Endothelial cell of umbilical vein (primary cell): Measurements from ENCODE around the gene GALNT1. TPM values are rescaled to one million over a fixed set of nuclear protein-coding genes. Genes with fewer than 3 reads are reported as not detected.

Experiments used
- BruUV-seq: library from RNA; stranded (reverse); fragments of 400-500 nt; replicated peaks from 2 replicates; lab custom pipeline; 2021; lab: Mats Ljungman, UMichigan
- CTCF ChIA-PET: fragments of 300-600, 350-600 bp; sonication (Branson Sonifier 250); formaldehyde crosslinking; loops from one replicate; lab custom pipeline; 2021; ENCODE audit warnings: antibody characterized with exemption, inconsistent platforms; lab: Charles Lee
- POLR2A ChIA-PET: fragments of 300-600, 350-600 bp; sonication (Branson Sonifier 250); formaldehyde crosslinking; loops from one replicate; lab custom pipeline; 2021; ENCODE audit warnings: antibody characterized with exemption, inconsistent platforms; lab: Charles Lee
- DNase-seq: peaks from one replicate; pipeline ENCODE4 v3.0.0-alpha.2; 2011; ENCODE audit warnings: low read depth, low spot score
- FAIRE-seq: peaks from 2 replicates; lab custom pipeline; 2011; peaks lifted over from hg19 to GRCh38; lab: Jason Lieb, UNC
- H2AFZ ChIP-seq: 2 replicates; pipeline ENCODE4 v1.6.0; 2012; ENCODE audit warnings: low read depth, low read length, control low read depth, inconsistent platforms
- H3K27ac ChIP-seq: 2 replicates; pipeline ENCODE4 v1.5.1; 2011; ENCODE audit warnings: low read depth, mild to moderate bottlenecking, control low read depth, low read length, moderate library complexity; ENCODE audit not compliant: insufficient read depth
- H3K27me3 ChIP-seq, 2 experiments: 2 replicates each; pipeline versions ENCODE4 v1.6.0 to v1.6.1; 2011; ENCODE audit warnings: low read length in 2 of 2, mixed read lengths in 1 of 2; ENCODE audit not compliant: control insufficient read depth in 2 of 2, insufficient read depth in 2 of 2
- H3K36me3 ChIP-seq, 2 experiments: 2 replicates in 1 of 2; 3 replicates in 1 of 2; pipeline ENCODE4 v1.5.1; 2011; ENCODE audit warnings: low read length in 2 of 2, mild to moderate bottlenecking in 1 of 2, moderate library complexity in 1 of 2; ENCODE audit not compliant: control insufficient read depth in 2 of 2, insufficient read depth in 2 of 2; ENCODE audit errors: extremely low read depth in 1 of 2
- H3K4me1 ChIP-seq: 3 replicates; pipeline ENCODE4 v1.5.1; 2011; ENCODE audit warnings: mild to moderate bottlenecking, low read length; ENCODE audit not compliant: control insufficient read depth, insufficient read depth; ENCODE audit errors: extremely low read depth
- H3K4me2 ChIP-seq: 2 replicates; pipeline ENCODE4 v1.6.1; 2011; ENCODE audit warnings: low read length, control low read depth, mixed read lengths; ENCODE audit not compliant: insufficient read depth
- H3K4me3 ChIP-seq, 3 experiments: fragments of 200-600 bp in 1 of 3; sonication (generic), shearing (Covaris generic) in 1 of 3; replicated peaks in 1 of 3; 2 replicates each; pipeline ENCODE4 v1.5.1; 2011 to 2016; ENCODE audit warnings: control low read depth in 3 of 3, low read length in 3 of 3, mild to moderate bottlenecking in 2 of 3, inconsistent platforms in 1 of 3, low read depth in 1 of 3, moderate library complexity in 1 of 3; ENCODE audit not compliant: insufficient read depth in 1 of 3
- H3K79me2 ChIP-seq: 2 replicates; pipeline ENCODE4 v1.6.0; 2012; ENCODE audit warnings: low read length, inconsistent platforms; ENCODE audit not compliant: control insufficient read depth, insufficient read depth
- H3K9ac ChIP-seq: replicated peaks from 2 replicates; pipeline ENCODE3; 2011; ENCODE audit warnings: low read length, control low read depth; ENCODE audit not compliant: insufficient read depth; ENCODE audit errors: extremely low read depth
- H3K9me1 ChIP-seq: replicated peaks from 3 replicates; pipeline ENCODE4 v1.6.0; 2011; ENCODE audit warnings: mild to moderate bottlenecking, low read length; ENCODE audit not compliant: control insufficient read depth, insufficient read depth; ENCODE audit errors: extremely low read depth
- H3K9me3 ChIP-seq: replicated peaks from 2 replicates; pipeline ENCODE4 v1.5.1; 2012; ENCODE audit warnings: low read length, inconsistent platforms; ENCODE audit not compliant: control insufficient read depth, insufficient read depth
- H4K20me1 ChIP-seq: replicated peaks from 2 replicates; pipeline ENCODE3; 2011; ENCODE audit warnings: mild to moderate bottlenecking, low read length; ENCODE audit not compliant: control insufficient read depth, insufficient read depth; ENCODE audit errors: extremely low read depth
- CTCF ChIP-seq, 2 donors: IDR thresholded peaks; 1 replicate in 1 of 2; 2 replicates in 1 of 2; pipeline ENCODE4 v1.5.1; 2011; ENCODE audit warnings: low read length in 2 of 2, mild to moderate bottlenecking in 2 of 2, moderate library complexity in 2 of 2, control low read depth in 1 of 2, inconsistent platforms in 1 of 2, low read depth in 1 of 2; ENCODE audit not compliant: insufficient read depth in 1 of 2; ENCODE audit errors: extremely low read depth in 1 of 2
- EZH2 ChIP-seq: IDR thresholded peaks from 2 replicates; pipeline ENCODE4 v1.6.1; 2012; ENCODE audit warnings: borderline replicate concordance, low read depth, mild to moderate bottlenecking, moderate library complexity, low read length, inconsistent platforms; ENCODE audit not compliant: severe bottlenecking
- FOS ChIP-seq: IDR thresholded peaks from 2 replicates; pipeline ENCODE4 v1.6.1; 2011; ENCODE audit warnings: mild to moderate bottlenecking, low read length, moderate library complexity, borderline replicate concordance; ENCODE audit not compliant: insufficient read depth
- GATA2 ChIP-seq: IDR thresholded peaks from 2 replicates; pipeline ENCODE4 v1.7.0; 2011; ENCODE audit warnings: low read depth, mild to moderate bottlenecking, moderate library complexity, mixed read lengths, low read length; ENCODE audit not compliant: insufficient read length, insufficient read depth
- JUN ChIP-seq: IDR thresholded peaks from 2 replicates; pipeline ENCODE4 v1.6.1; 2011; ENCODE audit warnings: borderline replicate concordance, low read depth; ENCODE audit not compliant: insufficient read length, insufficient read depth
- MYC ChIP-seq: IDR thresholded peaks from one replicate; pipeline ENCODE4 v1.6.1; 2011; ENCODE audit warnings: mild to moderate bottlenecking, low read depth, low read length
- POLR2A ChIP-seq: IDR thresholded peaks from 2 replicates; pipeline ENCODE4 v1.6.1; 2012; ENCODE audit warnings: low read depth, mild to moderate bottlenecking, control low read depth, low read length
- POLR2AphosphoS5 ChIP-seq: IDR thresholded peaks from 2 replicates; pipeline ENCODE4 v1.6.1; 2012; ENCODE audit warnings: low read depth, mild to moderate bottlenecking, control low read depth, low read length, moderate library complexity; ENCODE audit not compliant: insufficient read depth
- dilution Hi-C: fragments of 300-500 bp; cut with MboI; formaldehyde crosslinking; loops from one replicate; pipeline ENCODE4 v1.15.0; 2019; ENCODE audit warnings: low sequenced_read_pairs; ENCODE audit not compliant: extremely low pct_ligation_motif_present
- intact Hi-C: fragments of 100-400 bp; cut with micrococcal nuclease; formaldehyde crosslinking; loops from one replicate; pipeline ENCODE4 v1.10.0; 2022
- polyA plus RNA-seq, 4 experiments: library from polyadenylated mRNA; depleted of rRNA in 3 of 4; stranded (reverse) in 3 of 4; unstranded in 1 of 4; fragments of >200 nt; gene quantifications; 2 replicates each; pipeline versions ENCODE4 v1.2.1 to v1.2.3, GENCODE V29; 2011 to 2012; ENCODE audit warnings: missing spikeins in 1 of 4
- total RNA-seq: library from RNA; stranded (reverse); gene quantifications from 2 replicates; pipeline ENCODE4 v1.2.3, GENCODE V29; 2021
- TF ChIP-seq, protein P1 (sequence below): IDR thresholded peaks from 2 replicates; pipeline ENCODE4 v1.6.1; 2011; ENCODE audit not compliant: insufficient read depth, insufficient read length

The GALNT1 gene
- total and polyA plus RNA-seq, 2 donors (not counting 3 experiments of a cell fraction or from before 2014, with no cell fraction given), result 89.9 to 360 TPM

DNA sequence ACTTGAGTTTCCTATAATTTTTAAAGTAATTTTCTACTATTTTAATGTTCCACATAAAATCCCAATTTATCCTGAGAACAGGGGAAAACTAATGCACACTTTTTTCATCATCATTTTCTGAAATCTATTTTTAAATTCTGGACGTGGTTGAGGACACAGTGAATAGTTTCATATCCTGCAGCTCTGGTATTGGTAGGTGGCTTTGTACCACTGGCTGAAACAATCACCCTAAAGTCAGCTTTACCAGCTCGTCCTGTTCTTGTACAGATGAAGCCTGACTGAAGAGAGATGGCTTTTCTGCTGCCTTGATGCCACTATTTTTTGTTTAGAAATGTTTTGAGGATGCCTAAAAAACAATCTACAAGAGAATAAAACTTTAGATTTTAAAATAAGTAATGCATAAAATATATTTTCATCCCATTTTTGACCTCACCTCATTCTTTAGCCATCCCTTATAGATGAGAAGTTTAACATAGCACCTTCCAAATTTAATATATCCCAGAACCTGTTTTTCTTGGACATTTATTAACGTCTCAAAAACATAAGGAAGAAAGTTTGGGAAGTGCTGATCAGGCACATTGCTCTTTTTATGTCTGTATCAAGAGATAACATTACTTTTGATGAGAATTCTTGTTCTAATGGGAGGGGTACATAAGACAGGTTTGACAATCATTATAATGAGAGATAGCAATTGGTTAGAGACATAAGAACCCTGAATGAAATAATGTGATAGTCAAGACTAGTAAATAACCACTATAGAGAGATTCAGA is 80.9 kb downstream of the GALNT1 start:
- intact Hi-C loops (loop anchor here (2.0 to 5.0 kb wide), 3 partner anchors 24 to 288 kb away; no protein-coding TSS in a partner anchor), dilution Hi-C loops (no loop called here)
- no peak for FAIRE-seq
- Histone ChIP-seq H2AFZ (no peak overlapping the region), H3K27me3 (no peaks in the 10 kb centered on the region), H3K27ac (no peak overlapping the region), H3K4me3 (no peak overlapping the region), H3K9me3 (no peaks in the 10 kb centered on the region), H3K79me2 (peaks cover 40% of the 10 kb centered on the region), H3K4me1 (peaks cover 15% of the 10 kb centered on the region), H3K9ac (no peak overlapping the region), H3K9me1 (no peaks in the 10 kb centered on the region), H3K4me2 (no peak overlapping the region), H3K36me3 (peaks cover 5 to 9% of the 10 kb centered on the region in 2 experiments), H4K20me1 (no peaks in the 10 kb centered on the region)
- no TSS peak for BruUV-seq
- no peak for TF ChIP-seq FOS
- no peak for TF ChIP-seq POLR2AphosphoS5
- no peak for TF ChIP-seq GATA2
- no peak for TF ChIP-seq CTCF (IDR thresholded peaks at IDR 0.05; ENCODE audit: extremely low read depth in 1 of 2, insufficient read depth in 1 of 2, low read depth in 1 of 2, low read length in 2 of 2)
- TF ChIP-seq MYC, result no peak
- no peak for TF ChIP-seq EZH2
- TF ChIP-seq, protein P1, sequence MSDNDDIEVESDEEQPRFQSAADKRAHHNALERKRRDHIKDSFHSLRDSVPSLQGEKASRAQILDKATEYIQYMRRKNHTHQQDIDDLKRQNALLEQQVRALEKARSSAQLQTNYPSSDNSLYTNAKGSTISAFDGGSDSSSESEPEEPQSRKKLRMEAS, result no peak
- no peak for TF ChIP-seq POLR2A
- TF ChIP-seq JUN, result no peak
- CTCF ChIA-PET, result interaction anchor here (0.9 to 2.2 kb wide), 5 partner anchors 9 to 288 kb away, joined by 3 to 9 read pairs (median 3); no protein-coding TSS in a partner anchor
- POLR2A ChIA-PET, result no interaction called here
- no peak for DNase-seq
